K562 (cell line): ENCODE results near the gene NRCAM.

Source experiments
- ZBTB8A ChIP-seq: fragments of 450-650 bp; IDR thresholded peaks from 2 replicates; pipeline ENCODE4 v1.6.1; 2018; ENCODE audit warnings: mild to moderate bottlenecking, moderate library complexity; ENCODE audit not compliant: partially characterized antibody
- TF ChIP-seq, protein P1 (sequence below): sonication (generic); formaldehyde crosslinking; IDR thresholded peaks from 2 replicates; pipeline ENCODE4 v1.8.0; 2022; ENCODE audit warnings: mild to moderate bottlenecking, missing genetic modification reagents
- TF ChIP-seq, protein P2 (sequence below): fragments of 250-450 bp; sonication (Bioruptor Pico); IDR thresholded peaks from 2 replicates; pipeline ENCODE4 v1.5.1; 2021; ENCODE audit warnings: mild to moderate bottlenecking

DNA sequence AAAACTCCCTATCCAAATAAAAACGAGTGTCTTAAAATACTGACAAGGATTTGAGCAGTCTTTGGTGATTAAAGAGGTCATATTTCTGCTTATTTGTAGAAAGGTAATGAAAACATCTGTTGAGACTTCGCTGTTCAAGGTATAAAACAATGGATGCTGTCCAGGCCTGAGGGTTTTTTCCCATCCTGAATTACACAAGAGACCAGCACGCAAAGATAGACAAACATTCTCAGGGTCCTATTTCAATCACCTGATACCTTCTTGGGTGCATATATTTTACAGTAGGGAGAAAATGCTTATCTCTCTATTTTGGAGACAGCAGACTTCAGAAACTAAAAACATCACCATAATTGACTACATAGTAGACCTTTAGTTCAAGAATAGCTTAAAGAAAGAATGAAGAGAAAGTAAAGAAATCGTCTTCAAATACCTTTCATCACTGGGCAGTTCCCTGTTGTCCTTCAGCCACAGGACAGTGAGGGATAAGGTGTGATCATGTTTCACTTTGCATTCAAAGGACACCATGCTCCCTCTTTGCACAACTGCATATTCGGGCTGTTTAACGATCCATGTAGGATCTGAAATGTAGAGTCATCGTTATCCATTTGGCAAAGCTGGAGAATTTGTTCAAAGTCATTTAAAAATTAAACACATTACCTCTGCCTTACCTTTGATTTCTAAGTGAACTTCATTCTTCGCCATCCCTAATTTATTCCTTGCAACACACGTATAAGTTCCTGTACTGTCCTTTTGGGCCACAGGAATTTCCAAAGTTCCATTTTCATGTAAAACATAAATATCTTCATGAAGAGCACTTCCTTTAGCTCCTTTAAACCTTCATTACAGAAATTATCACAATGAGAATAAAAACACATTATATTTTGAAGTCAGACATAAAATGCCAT lies 262.4 kb downstream of the NRCAM start:
- TF ChIP-seq, protein P1, sequence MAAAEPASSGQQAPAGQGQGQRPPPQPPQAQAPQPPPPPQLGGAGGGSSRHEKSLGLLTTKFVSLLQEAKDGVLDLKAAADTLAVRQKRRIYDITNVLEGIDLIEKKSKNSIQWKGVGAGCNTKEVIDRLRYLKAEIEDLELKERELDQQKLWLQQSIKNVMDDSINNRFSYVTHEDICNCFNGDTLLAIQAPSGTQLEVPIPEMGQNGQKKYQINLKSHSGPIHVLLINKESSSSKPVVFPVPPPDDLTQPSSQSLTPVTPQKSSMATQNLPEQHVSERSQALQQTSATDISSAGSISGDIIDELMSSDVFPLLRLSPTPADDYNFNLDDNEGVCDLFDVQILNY (CRISPR knock-in tag): no peak
- TF ChIP-seq, protein P2, sequence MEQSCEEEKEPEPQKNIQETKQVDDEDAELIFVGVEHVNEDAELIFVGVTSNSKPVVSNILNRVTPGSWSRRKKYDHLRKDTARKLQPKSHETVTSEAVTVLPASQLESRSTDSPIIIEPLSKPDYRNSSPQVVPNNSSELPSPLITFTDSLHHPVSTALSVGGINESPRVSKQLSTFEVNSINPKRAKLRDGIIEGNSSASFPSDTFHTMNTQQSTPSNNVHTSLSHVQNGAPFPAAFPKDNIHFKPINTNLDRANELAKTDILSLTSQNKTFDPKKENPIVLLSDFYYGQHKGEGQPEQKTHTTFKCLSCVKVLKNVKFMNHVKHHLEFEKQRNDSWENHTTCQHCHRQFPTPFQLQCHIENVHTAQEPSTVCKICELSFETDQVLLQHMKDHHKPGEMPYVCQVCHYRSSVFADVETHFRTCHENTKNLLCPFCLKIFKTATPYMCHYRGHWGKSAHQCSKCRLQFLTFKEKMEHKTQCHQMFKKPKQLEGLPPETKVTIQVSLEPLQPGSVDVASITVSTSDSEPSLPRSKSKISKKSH: no peak
- TF ChIP-seq ZBTB8A: no peak
